Neural cell (in vitro differentiated cells): Measurements from ENCODE around the gene OTOG. TPM values are rescaled to one million over a fixed set of nuclear protein-coding genes. Genes with fewer than 3 reads are reported as not detected.

ENCODE experiments used
- H2AFZ ChIP-seq: fragments of 200-600, 300-800 bp; sonication (generic), shearing (Covaris generic); 2 replicates; pipeline ENCODE4 v1.6.0; 2014; ENCODE audit warnings: low read depth, mild to moderate bottlenecking, antibody characterized with exemption, low read length, moderate library complexity
- H3F3A ChIP-seq: fragments of 200-600 bp; shearing (Covaris generic); 2 replicates; pipeline ENCODE4 v1.6.1; 2016; ENCODE audit warnings: mild to moderate bottlenecking, moderate library complexity, mixed read lengths, antibody characterized with exemption, low read length; ENCODE audit not compliant: insufficient read depth, poor library complexity, severe bottlenecking
- H3K27ac ChIP-seq: fragments of 200-600, 300-800 bp; sonication (generic), shearing (Covaris generic); 2 replicates; pipeline ENCODE4 v1.5.1; 2014; ENCODE audit warnings: mild to moderate bottlenecking, low read length, moderate library complexity
- H3K27me3 ChIP-seq: fragments of 300-800, 200-600 bp; sonication (generic), shearing (Covaris generic); 2 replicates; pipeline ENCODE4 v1.6.0; 2014; ENCODE audit warnings: mild to moderate bottlenecking, low read depth, low read length, moderate library complexity; ENCODE audit not compliant: insufficient read depth
- H3K36me3 ChIP-seq: fragments of 300-800, 200-600 bp; sonication (generic), shearing (Covaris generic); 2 replicates; pipeline ENCODE4 v1.5.1; 2014; ENCODE audit warnings: mild to moderate bottlenecking, antibody characterized with exemption, low read length, moderate library complexity; ENCODE audit not compliant: insufficient read depth
- H3K4me2 ChIP-seq: fragments of 300-800, 200-600 bp; sonication (generic), shearing (Covaris generic); 2 replicates; pipeline ENCODE4 v1.6.0; 2014; ENCODE audit warnings: mild to moderate bottlenecking, low read length
- H3K4me3 ChIP-seq: fragments of 300-800, 200-600 bp; sonication (generic), shearing (Covaris generic); 2 replicates; pipeline ENCODE4 v1.5.1; 2014; ENCODE audit warnings: mild to moderate bottlenecking, low read length, moderate library complexity
- H3K79me2 ChIP-seq: fragments of 200-600 bp; shearing (Covaris generic); replicated peaks from 2 replicates; pipeline ENCODE4 v1.6.0; 2014; ENCODE audit warnings: mild to moderate bottlenecking, low read length, moderate library complexity; ENCODE audit not compliant: insufficient read depth
- H3K9ac ChIP-seq: fragments of 300-800, 200-600 bp; sonication (generic), shearing (Covaris generic); 2 replicates; pipeline ENCODE4 v1.6.1; 2016; ENCODE audit warnings: mild to moderate bottlenecking, low read length, mixed read lengths
- H3K9me2 ChIP-seq: fragments of 200-600 bp; shearing (Covaris generic); 2 replicates; pipeline ENCODE4 v1.6.1; 2016; ENCODE audit warnings: mild to moderate bottlenecking, low read length, mixed read lengths; ENCODE audit not compliant: insufficient read depth
- H3K9me3 ChIP-seq: fragments of 200-600, 300-800 bp; sonication (generic), shearing (Covaris generic); 2 replicates; pipeline ENCODE4 v1.6.1; 2016; ENCODE audit warnings: mild to moderate bottlenecking, mixed run types, low read length, moderate library complexity, mixed read lengths
- H4K20me1 ChIP-seq: fragments of 200-600 bp; shearing (Covaris generic); 2 replicates; pipeline ENCODE4 v1.6.1; 2016; ENCODE audit warnings: mild to moderate bottlenecking, mixed run types; ENCODE audit not compliant: insufficient read depth
- CTCF ChIP-seq: fragments of 450-650 bp; IDR thresholded peaks from 2 replicates; pipeline ENCODE4 v1.5.1; 2014; ENCODE audit warnings: antibody characterized with exemption, mild to moderate bottlenecking, moderate library complexity; ENCODE audit not compliant: poor library complexity, severe bottlenecking
- EP300 ChIP-seq: fragments of 450-650 bp; conservative IDR thresholded peaks from 2 replicates; pipeline ENCODE4 v1.6.1; 2014; ENCODE audit warnings: antibody characterized with exemption, mild to moderate bottlenecking, moderate library complexity; ENCODE audit not compliant: poor library complexity, severe bottlenecking
- EZH2 ChIP-seq: fragments of 200-600, 300-800 bp; shearing (Covaris generic), sonication (generic); IDR thresholded peaks from 2 replicates; pipeline ENCODE4 v1.6.1; 2014; ENCODE audit warnings: antibody characterized with exemption, low read length, borderline replicate concordance, mild to moderate bottlenecking; ENCODE audit not compliant: insufficient read depth, poor library complexity, severe bottlenecking
- MXI1 ChIP-seq: fragments of 450-650 bp; conservative IDR thresholded peaks from 2 replicates; pipeline ENCODE4 v1.6.1; 2014; ENCODE audit warnings: antibody characterized with exemption, mild to moderate bottlenecking; ENCODE audit not compliant: poor library complexity, severe bottlenecking
- POLR2AphosphoS5 ChIP-seq: IDR thresholded peaks from 2 replicates; pipeline ENCODE4 v1.6.1; 2012
- RAD21 ChIP-seq: fragments of 450-650 bp; conservative IDR thresholded peaks from 2 replicates; pipeline ENCODE4 v1.6.1; 2014; ENCODE audit warnings: antibody characterized with exemption, mild to moderate bottlenecking, moderate library complexity
- REST ChIP-seq: IDR thresholded peaks from 2 replicates; pipeline ENCODE4 v1.6.1; 2012; ENCODE audit warnings: borderline replicate concordance
- SMC3 ChIP-seq: fragments of 450-650 bp; conservative IDR thresholded peaks from 2 replicates; pipeline ENCODE4 v1.6.1; 2014; ENCODE audit warnings: antibody characterized with exemption, mild to moderate bottlenecking, moderate library complexity; ENCODE audit not compliant: poor library complexity
- TAF1 ChIP-seq: IDR thresholded peaks from 2 replicates; pipeline ENCODE4 v1.6.1; 2012; ENCODE audit warnings: low read depth
- polyA plus RNA-seq: library from polyadenylated mRNA; depleted of rRNA; stranded (reverse); fragments of >200 nt; gene quantifications from 2 replicates; pipeline ENCODE4 v1.2.3, GENCODE V29; 2014

OTOG gene
- polyA plus RNA-seq, 1 donor from 2014 or later: not detected

GRCh38 chr11:17655682-17656081 lies 108.6 kb downstream of the OTOG start:
- no peak overlapping the region for H3K27ac ChIP-seq
- TF ChIP-seq EZH2 (no peak), REST (no peak), EP300 (no peak), SMC3 (no peak), CTCF (no peak), RAD21 (no peak), TAF1 (no peak), MXI1 (no peak), POLR2AphosphoS5 (no peak)
- no peak overlapping the region for H2AFZ ChIP-seq
- no peaks in the 10 kb centered on the region for H4K20me1 ChIP-seq
- H3K36me3 ChIP-seq: no peaks in the 10 kb centered on the region
- no peaks in the 10 kb centered on the region for H3K79me2 ChIP-seq
- H3K4me2 ChIP-seq: no peak overlapping the region
- no peaks in the 10 kb centered on the region for H3F3A ChIP-seq
- no peaks in the 10 kb centered on the region for H3K9me3 ChIP-seq
- H3K4me3 ChIP-seq: no peak overlapping the region
- H3K27me3 ChIP-seq: no peaks in the 10 kb centered on the region
- H3K9me2 ChIP-seq: no peaks in the 10 kb centered on the region
- H3K9ac ChIP-seq: no peak overlapping the region

GRCh38 chr11:17658211-17658610 lies 111.2 kb downstream of the OTOG start:
- H3K27ac ChIP-seq: no peak overlapping the region
- no peaks in the 10 kb centered on the region for H3K27me3 ChIP-seq
- no peak overlapping the region for H3K9ac ChIP-seq
- no peak overlapping the region for H3K4me2 ChIP-seq
- no peaks in the 10 kb centered on the region for H4K20me1 ChIP-seq
- no peaks in the 10 kb centered on the region for H3K36me3 ChIP-seq
- H3K79me2 ChIP-seq: no peaks in the 10 kb centered on the region
- H3F3A ChIP-seq: no peaks in the 10 kb centered on the region
- no peaks in the 10 kb centered on the region for H3K9me2 ChIP-seq
- TF ChIP-seq EP300 (no peak), EZH2 (no peak), RAD21 (no peak), TAF1 (no peak)
- no peaks in the 10 kb centered on the region for H3K9me3 ChIP-seq
- no peak overlapping the region for H3K4me3 ChIP-seq
- H2AFZ ChIP-seq: no peak overlapping the region

- H3K27ac ChIP-seq: no peak overlapping the region
- no peaks in the 10 kb centered on the region for H3K27me3 ChIP-seq
- TF ChIP-seq MXI1: no peak
- no peak for TF ChIP-seq RAD21
- no peak for TF ChIP-seq CTCF
- TF ChIP-seq SMC3: no peak
- no peak for TF ChIP-seq EP300
- no peak for TF ChIP-seq POLR2AphosphoS5
- no peak for TF ChIP-seq EZH2
- TF ChIP-seq REST: no peak
- TF ChIP-seq TAF1: no peak
- H3K36me3 ChIP-seq: no peaks in the 10 kb centered on the region
- no peaks in the 10 kb centered on the region for H3K9me3 ChIP-seq
- H3K4me3 ChIP-seq: no peak overlapping the region
- H4K20me1 ChIP-seq: no peaks in the 10 kb centered on the region
- no peak overlapping the region for H3K9ac ChIP-seq
- H3K4me2 ChIP-seq: no peak overlapping the region
- H3K9me2 ChIP-seq: no peaks in the 10 kb centered on the region
- no peak overlapping the region for H2AFZ ChIP-seq
- no peaks in the 10 kb centered on the region for H3F3A ChIP-seq
- no peaks in the 10 kb centered on the region for H3K79me2 ChIP-seq
These were observed 121.1 kb downstream of the OTOG start for GRCh38 chr11:17668166-17668565.
